ENCODE measurements around the gene ADAT3.
A peak's percentile ranks its signal among the peaks of the same experiment; 100 is the strongest.

ADAT3 gene

DNA sequence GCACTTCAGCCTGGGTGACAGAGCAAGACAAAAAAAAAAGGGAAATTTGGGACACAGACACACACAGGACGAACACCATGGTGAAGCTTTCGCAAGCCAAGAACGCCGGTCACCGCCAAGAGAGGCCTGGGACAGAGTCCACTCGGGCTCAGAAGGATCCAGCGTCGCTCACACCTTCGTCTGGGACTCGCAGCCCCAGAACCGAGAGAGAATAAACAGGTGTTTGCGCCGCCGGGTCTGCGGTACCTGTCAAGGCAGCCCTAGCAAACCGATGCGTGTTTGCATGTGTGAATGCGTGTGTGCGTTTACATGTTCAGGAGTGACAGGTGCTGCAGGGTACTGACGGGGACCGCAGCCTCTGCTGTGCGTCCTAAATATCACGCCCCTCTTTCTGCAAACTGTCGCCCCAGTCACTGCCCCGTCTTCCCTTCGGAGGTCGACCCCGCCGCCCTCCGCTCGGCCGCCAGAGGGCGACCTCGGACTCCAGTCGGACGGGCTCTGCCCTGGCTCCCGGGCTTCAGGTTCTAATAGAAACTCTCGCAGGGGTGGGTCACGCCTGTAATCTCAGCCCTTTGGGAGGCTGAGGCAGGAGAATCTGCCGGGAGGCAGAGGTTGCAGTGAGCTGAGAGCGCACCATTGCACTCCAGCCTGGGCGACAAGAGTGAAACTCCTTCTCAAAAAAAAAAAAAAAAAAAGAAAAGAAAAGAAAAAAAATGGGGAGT lies 24.0 kb downstream of the ADAT3 start:
- no peak overlapping the region for H3K27ac ChIP-seq
- TF ChIP-seq, protein P1, sequence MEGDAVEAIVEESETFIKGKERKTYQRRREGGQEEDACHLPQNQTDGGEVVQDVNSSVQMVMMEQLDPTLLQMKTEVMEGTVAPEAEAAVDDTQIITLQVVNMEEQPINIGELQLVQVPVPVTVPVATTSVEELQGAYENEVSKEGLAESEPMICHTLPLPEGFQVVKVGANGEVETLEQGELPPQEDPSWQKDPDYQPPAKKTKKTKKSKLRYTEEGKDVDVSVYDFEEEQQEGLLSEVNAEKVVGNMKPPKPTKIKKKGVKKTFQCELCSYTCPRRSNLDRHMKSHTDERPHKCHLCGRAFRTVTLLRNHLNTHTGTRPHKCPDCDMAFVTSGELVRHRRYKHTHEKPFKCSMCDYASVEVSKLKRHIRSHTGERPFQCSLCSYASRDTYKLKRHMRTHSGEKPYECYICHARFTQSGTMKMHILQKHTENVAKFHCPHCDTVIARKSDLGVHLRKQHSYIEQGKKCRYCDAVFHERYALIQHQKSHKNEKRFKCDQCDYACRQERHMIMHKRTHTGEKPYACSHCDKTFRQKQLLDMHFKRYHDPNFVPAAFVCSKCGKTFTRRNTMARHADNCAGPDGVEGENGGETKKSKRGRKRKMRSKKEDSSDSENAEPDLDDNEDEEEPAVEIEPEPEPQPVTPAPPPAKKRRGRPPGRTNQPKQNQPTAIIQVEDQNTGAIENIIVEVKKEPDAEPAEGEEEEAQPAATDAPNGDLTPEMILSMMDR (IDR thresholded peaks at IDR 0.05): peak; percentile 93
- no peak for DNase-seq (ENCODE audit: low spot score)
- peak overlapping the region; percentile 61 for H3K4me3 ChIP-seq

DNA sequence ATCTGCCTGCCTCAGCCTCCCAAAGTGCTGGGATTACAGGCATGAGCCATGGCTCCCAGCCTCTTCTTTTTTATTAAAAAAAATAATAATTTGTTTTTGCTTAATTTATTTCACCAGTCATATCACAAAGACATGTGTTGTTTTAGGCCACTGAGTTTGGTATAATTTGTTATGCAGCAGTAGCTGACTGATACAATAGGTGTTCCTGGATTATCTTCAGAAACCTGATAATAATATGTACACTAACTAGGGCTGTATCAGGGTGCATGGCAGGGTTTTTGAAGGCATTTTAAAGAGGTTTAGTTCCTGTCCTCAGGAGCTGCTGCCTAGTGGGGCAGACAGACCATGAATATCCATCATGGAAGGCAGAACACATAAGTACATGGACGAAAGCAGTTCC lies 26.2 kb downstream of the ADAT3 start:
- DNase-seq (ENCODE audit: low spot score): no peak
- H3K27ac ChIP-seq: no peak overlapping the region
- H3K4me3 ChIP-seq: no peak overlapping the region
- TF ChIP-seq, protein P1 (IDR thresholded peaks at IDR 0.05): no peak

DNA sequence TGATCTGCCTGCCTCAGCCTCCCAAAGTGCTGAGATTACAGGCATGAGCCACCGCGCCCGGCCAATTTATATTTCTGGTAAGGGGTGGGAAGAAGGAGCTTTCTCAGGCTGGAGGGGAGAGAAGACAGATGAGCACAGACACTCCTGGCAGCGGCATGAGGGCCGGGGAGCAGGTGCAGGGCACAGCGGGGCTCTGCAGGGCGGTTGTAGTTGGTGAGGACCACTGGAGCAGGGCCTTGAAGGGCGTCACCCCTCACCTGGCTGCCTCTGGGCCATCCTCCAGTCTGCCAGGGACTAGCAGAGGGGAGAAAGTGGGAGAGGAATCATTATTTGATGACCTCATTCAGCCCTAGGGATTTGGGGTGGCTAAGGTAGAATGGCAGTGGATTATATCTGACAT lies 27.2 kb downstream of the ADAT3 start:
- H3K4me3 ChIP-seq: no peak overlapping the region
- TF ChIP-seq, protein P1 (IDR thresholded peaks at IDR 0.05): no peak
- H3K27ac ChIP-seq: no peak overlapping the region
- no peak for DNase-seq (ENCODE audit: low spot score)

DNA sequence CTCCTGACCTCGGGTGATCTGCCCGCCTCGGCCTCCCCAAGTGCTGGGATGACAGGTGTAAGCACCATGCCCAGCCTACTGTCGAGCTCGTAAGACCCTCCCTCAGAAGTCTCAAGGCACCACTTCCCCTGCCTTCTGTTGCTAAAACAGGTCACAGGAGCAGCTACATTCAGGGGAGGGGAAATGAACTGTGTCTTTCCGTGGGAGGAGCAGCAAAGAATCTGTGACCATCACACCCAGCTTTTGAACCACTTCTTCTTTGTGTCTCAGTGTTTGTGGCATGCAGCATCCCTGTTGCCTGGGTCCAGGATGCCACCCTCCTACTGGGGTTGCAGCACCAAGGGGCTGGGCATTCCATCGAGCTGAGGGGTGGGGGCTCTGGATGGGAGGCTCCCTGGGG lies 28.0 kb downstream of the ADAT3 start:
- no peak for DNase-seq (ENCODE audit: low spot score)
- TF ChIP-seq, protein P1 (IDR thresholded peaks at IDR 0.05): no peak
- Histone ChIP-seq H3K27ac (no peak overlapping the region), H3K4me3 (no peak overlapping the region)

DNA sequence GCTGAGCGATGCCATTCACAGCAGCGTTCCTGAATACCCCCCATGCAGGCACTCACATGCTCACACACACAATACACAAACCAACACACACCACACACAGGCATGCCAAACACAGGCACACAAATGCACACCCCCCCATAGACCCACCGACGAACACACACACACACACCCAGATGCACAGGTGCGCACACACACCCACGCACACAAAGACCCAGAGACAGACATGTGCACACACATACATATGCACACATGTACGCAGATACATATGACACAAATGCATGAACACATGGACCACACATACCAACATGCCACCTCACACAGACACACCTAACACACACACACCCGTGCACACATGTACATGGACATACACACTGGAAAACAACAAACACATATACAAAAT lies 28.7 kb downstream of the ADAT3 start:
- Histone ChIP-seq H3K27ac (no peak overlapping the region), H3K4me3 (no peak overlapping the region)
- TF ChIP-seq, protein P1 (IDR thresholded peaks at IDR 0.05): no peak
- DNase-seq (ENCODE audit: low spot score): no peak

DNA sequence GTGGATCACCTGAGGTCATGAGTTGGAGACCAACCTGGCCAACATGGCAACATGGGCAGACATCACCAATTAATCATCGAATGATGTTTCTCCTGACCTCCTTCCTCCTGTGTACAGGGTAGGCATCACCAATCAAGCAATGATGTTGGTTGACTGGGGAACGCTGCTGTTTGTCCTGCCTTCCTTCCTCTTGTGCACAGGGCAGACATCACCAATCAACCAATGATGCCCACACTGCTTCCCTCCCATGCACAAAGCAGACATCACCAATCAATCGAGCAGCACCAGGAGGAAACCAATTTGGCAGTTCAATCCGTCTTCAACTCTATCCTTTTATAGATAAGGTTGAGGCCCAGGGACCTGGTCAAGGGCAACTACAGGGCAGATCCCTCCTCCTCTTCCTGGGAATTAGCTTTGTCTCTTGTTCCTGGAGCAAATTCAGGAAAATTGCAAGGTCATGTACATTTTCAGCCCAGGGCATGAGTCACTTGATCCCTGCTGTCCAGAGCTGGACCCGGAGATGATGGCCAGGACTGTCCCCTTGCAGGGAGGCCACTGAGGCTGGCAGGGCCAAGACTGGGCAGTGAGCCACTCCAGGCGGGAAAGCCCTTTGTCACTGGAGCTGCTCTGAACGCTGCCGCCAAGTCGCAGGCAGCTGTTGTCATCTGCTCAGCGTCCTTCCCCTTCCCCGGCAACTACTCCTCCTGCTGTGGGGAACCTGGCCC lies 30.4 kb downstream of the ADAT3 start:
- Histone ChIP-seq H3K4me3 (no peak overlapping the region), H3K27ac (peak overlapping the region in 1 of 2 donors; percentile 17)
- no peak for DNase-seq (ENCODE audit: low spot score)
- TF ChIP-seq, protein P1 (IDR thresholded peaks at IDR 0.05): no peak

DNA sequence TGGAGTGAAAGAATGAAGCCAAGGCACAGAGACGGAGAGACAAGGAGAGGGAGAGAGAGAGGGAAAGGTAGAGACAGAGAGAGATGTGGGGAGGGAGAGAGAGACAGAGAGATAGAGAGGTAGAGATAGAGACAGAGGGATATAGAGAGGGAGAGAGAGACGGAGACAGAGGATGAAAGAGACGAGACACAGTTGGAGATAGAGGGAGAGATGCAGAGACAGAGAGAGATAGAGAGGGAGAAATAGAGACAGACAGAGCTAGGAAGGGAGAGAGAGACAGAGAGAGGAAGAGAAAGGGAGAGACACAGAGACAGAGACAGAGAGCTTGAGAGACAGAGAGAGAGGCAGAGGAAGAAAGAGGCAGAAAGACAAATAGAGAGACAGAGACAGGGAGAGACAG lies 31.2 kb downstream of the ADAT3 start:
- no peak overlapping the region for H3K4me3 ChIP-seq
- no peak overlapping the region for H3K27ac ChIP-seq
- DNase-seq (ENCODE audit: low spot score): no peak
- TF ChIP-seq, protein P1 (IDR thresholded peaks at IDR 0.05): no peak
